HUDEP-2 (cell line): ENCODE measurements around the gene ALPL.

Experiments used
- DNase-seq, 76 experiments: peaks; one replicate each; lab custom pipeline; 2025; ENCODE audit not compliant: unreplicated experiment in 76 of 76; lab: John Stamatoyannopoulos, UW

The ALPL gene

DNA sequence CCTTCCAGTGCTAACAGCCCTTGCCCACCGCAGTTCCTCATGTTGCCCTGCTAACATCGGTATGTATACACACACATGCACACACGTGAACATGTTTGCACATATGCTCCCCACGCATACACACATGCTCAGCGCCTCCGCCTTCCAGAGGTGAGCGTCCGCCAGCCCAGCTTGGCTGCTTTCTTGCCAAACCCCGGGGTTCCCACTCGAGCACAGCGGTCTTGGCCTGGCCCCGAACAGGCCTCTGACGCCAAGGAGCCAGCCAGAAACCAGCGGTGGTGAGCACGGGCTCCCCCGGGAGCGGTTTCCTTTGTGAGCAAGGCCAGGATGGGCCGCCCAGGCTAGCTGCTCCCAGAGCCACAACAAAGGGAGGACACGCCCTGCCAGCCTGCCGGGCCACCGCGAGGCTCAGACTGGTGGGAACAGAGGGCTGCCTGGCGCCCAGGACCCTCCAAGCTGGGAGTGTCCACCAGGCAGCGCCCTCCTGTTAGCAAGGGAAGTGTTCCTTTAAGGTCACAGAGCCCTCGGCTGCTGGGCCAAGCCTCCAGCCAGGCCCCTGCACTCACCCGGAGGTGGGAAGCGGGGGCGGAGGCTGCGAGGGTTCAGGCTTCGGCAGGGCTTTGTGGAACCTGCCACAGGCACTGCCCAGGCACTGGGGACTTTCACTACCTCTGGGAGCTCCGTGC lies 65.4 kb downstream of the ALPL start:
- no peak for DNase-seq

DNA sequence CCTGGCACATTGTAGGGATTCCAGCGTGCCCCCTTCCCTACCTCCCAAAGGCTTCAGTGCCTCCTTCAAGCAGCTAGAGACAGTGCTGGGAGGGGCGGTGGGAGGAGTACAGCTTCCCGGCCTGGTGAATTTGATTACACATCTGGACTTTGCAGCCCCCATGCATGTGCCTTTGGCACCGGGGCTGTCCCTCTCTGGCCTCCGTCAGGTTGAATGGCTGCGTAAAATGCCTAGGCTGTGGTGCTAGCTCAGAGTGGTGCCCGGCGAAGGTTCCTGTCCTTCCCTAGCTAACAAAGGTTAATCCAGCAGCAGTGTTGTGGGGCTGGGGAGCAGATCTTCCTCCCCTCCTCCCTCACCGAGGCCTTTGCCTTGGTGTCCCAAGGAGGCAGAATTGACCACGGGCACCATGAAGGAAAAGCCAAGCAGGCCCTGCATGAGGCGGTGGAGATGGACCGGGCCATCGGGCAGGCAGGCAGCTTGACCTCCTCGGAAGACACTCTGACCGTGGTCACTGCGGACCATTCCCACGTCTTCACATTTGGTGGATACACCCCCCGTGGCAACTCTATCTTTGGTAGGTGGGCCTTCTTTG lies 66.2 kb downstream of the ALPL start:
- no peak for DNase-seq

DNA sequence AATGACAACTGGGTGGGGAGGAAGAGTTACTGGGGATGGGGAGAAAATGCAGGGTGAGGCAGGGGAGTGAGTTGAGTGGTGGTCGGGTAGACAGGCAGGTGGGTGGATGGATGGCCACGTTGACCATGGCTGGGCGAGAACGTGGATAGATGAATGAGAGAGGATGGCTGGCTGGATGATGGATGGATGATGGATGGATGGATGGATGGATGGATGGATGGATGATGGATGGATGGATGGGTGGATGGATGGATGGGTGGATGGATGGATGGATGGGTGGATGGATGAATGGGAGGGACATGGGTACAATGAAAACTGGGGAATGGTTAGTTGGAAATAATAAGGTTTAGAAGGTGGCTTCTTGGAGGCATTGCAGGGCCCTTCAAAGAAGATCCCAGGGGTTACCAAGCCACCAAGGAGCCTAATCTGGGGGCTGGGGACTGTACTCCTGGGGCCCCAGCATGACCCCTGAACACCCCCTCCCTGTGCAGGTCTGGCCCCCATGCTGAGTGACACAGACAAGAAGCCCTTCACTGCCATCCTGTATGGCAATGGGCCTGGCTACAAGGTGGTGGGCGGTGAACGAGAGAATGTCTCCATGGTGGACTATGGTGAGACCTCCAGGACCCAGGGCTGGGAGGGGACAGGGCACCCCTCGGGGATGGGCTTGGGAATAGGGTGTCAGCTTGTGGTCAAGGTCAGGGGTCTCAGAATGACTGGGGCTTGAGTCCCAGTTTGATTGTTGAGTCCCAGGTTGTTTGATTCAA lies 67.0 kb downstream of the ALPL start:
- DNase-seq: no peak

DNA sequence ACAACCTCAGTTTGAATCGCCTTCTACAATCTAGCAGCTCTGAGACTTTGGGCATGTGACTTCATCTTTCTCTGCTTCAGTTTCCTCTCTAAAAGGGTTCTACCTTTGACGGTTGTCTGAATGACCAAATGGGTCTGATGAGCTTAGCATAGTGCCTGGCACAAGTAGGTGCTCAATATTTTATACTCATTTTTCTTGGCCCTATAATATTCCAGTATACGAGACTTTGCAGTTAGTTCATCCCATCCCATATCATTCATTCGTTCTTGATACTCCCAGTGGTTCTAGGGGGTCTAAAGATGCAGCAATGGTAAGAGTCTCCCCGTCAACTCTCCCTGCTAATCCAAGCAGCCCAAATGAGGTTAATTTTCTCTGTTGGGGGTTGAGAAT lies 67.6 kb downstream of the ALPL start:
- DNase-seq: no peak

DNA sequence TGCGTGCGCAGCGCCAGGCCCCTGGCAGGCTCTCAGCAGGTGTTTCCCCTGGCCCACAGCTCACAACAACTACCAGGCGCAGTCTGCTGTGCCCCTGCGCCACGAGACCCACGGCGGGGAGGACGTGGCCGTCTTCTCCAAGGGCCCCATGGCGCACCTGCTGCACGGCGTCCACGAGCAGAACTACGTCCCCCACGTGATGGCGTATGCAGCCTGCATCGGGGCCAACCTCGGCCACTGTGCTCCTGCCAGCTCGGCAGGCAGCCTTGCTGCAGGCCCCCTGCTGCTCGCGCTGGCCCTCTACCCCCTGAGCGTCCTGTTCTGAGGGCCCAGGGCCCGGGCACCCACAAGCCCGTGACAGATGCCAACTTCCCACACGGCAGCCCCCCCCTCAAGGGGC lies 68.1 kb downstream of the ALPL start:
- DNase-seq: no peak

DNA sequence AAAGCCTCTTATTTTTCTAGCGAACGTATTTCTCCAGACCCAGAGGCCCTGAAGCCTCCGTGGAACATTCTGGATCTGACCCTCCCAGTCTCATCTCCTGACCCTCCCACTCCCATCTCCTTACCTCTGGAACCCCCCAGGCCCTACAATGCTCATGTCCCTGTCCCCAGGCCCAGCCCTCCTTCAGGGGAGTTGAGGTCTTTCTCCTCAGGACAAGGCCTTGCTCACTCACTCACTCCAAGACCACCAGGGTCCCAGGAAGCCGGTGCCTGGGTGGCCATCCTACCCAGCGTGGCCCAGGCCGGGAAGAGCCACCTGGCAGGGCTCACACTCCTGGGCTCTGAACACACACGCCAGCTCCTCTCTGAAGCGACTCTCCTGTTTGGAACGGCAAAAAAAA lies 68.7 kb downstream of the ALPL start:
- no peak for DNase-seq

DNA sequence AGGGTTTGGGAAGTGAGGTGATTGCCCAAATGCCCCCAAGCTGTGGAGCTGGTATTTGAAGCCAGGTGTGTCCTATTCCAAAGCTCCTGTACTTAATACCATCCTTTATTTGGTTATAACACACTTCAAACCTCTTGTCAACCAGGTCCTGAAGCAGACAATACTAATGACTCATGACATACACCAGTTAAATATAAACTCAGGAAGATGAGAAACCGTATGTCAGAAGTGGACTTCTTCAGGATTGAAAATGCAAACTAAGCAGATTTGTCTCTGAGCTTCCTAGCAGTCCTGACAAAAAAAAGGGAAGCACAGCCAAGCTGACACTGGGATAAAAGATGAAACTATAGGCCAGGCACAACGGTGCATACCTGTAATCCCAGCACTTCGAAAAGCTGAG lies 70.6 kb downstream of the ALPL start:
- no peak for DNase-seq

DNA sequence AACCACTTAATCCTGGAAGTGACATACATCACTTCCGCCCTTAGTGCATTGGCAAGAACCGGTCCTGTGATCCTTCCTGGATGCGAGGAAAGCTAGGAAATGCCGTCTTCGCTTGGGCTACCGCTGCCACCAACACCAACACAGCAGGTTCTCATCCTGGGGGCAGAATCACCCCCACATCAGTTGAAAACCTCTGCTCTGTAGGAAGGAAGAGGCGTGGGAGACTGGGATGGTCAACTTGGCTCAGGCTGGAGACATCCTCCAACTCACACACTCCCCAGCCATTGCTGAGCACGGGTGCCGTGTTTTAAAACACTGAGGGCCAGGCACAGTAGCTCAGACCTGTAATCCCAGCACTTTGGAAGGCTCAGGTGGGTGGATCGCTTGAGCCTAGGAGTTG lies 74.9 kb downstream of the ALPL start:
- DNase-seq: no peak

DNA sequence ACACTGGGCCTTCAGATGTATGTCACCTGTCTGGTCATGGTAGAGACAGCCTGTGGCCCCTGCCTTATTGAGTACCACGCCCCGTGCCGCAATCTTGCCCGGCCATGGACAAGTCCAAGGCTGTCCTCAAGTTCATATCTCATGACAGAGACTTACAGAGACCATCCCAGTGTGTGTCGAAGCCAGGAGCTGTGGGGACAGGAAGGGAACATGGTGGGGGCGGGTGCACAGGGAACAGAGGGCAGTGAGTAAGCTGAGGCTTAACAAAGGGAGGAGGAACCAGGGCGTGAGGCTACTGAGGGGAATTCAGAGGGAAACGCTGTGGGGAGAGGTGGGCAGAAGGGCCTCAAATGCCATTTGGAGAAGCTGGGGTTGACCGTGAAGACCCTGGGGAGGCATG lies 75.8 kb downstream of the ALPL start:
- no peak for DNase-seq

DNA sequence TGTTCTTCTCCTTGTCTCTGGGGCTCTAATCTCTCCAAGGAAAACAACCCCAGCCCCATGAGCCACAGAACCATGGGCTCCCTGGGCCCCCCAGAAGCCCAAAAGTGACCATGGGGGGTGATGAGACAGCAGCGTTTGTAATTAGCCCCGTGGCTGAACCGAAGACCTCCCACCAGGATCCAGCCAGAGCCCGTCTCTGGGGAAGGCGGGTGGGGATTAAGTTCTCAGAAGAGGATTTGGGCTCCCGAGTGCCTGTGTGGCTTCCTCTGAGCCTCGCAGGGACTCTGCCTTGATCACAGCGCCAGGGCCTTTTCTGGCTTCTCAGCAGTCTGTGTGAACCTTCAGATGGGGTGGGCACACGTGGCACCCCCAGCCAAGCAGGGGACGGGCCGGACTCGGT lies 77.0 kb downstream of the ALPL start:
- DNase-seq: no peak

DNA sequence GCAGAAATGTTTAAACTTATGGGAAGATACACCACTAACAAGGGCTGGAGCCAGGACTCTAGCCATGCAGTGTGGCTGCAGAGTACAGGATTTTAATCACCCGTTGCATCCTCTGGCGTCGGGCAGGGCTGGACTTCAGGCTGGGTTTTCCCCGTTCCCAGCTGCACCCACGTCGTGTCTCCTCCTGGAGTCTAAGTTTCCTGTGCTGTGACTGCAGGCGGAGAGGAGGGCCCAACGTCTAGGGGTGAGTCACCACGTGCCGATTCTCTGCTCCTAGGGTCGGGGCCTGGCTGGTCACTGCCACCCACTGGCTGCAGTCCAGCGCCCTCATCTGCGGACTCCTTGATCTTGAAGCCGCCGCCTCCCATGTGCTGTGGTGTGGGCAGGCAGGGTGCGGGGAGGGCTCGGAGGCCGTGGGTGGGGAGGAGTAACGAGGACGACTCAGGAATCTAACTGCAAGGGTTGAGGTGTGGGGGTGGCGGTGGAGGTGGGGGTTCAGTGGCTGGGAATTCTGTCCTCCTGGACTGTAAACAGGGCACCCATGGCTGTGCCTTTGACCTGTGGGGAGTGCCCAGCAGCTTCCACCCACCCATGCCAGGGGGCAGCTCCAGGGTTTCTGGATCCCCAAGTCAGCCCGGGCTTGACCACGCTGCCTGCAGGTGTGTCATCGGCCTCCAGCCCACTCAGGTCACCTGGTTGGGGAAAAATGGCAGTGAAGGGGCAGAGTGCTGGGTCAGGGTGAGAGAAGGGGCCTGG lies 77.8 kb downstream of the ALPL start:
- peak in 74 of 76 experiments; percentile 20 to 91 (median 78) for DNase-seq

DNA sequence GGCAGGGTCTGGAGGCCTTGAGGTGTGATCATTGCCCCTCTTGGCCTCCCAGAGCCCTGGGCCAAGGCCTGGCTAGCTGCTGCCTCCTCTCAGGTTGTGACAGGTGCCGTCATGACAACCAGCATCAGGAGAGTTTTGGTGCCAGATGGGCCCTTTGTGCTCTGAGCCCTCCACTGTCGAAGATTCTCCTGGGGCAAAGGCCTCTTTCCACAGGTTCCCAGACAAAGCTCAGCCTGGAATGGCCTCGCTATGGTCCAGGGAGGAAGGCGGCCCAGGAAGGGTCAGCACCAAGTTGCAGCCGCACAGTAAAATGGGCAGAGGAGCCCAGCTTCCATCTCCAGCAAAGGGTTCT lies 78.4 kb downstream of the ALPL start:
- DNase-seq: no peak

DNA sequence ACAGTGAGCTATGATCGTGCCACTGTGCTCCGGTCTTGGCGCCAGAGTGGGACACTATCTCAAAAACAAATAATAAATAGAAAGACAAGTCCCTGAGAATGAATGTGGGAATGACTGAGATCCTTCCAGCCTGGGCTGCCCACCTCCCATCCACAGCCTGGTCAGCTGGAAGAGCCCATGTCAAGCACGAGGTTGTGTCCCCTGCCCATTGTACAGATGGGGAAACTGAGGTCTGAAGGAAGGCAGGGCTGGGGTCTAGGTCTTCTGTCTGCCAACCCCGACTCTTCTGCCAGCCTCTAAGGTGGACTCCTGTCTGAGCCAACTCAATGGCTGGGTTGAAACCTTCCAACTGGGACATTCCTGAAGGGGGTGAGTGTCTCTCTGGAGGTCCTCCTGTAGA lies 80.4 kb downstream of the ALPL start:
- DNase-seq: no peak

DNA sequence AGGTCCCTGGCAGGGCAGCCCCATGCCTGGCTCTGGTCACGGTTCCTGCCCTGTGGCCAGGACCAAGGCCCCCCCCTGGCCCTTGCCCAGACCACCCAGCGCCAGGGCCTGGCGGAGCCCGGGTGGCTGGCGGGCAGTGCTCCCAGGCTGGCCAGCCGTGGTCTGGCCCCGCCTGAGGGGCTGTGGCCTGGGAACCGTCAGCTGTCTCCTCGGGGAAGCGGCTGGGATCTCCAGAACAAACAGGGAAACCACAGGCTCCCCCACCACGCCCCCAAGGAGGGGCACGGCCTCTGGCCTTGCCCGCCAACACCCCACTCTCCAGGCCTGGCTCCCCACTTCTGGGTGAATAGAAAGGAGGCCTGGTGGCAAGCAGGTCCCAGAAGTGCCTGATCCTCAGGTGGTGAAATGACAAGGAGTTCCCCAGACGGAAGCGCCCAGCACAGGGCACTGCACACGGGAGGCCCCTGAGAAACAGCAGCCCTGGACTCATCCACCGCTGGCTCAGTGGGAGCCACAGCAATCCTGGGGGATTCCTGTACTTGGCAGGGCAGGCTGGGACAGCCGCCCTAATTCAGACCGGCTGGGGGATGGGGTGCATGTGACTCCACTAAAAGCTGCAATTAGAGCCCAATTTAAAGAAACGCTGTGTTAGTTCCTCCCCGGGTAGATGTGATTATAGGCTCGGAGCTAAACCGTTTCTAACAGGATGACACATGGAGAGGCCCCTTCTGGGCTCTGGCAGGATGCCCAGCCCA lies 81.1 kb downstream of the ALPL start:
- peak in 2 of 76 experiments; percentile 6 to 10 for DNase-seq

DNA sequence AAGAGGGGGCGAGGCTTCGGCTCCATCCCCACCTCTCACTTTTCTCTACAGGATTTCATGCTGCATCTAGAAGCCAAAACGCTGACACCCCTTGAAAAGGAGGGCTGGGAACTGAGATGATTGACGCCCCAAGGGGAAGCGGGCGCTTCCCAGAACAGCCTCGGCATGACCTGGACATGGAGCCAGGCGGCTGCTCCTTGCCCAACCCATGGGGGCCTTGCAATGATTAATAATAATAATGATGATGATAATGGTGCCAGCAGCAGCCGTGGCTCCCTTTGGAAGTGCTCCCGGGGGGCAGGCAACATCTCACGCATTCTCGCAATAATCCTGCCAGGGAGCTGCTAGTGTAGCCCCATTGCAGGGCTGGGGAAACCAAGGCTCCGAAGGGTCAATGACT lies 81.7 kb downstream of the ALPL start:
- DNase-seq: no peak

DNA sequence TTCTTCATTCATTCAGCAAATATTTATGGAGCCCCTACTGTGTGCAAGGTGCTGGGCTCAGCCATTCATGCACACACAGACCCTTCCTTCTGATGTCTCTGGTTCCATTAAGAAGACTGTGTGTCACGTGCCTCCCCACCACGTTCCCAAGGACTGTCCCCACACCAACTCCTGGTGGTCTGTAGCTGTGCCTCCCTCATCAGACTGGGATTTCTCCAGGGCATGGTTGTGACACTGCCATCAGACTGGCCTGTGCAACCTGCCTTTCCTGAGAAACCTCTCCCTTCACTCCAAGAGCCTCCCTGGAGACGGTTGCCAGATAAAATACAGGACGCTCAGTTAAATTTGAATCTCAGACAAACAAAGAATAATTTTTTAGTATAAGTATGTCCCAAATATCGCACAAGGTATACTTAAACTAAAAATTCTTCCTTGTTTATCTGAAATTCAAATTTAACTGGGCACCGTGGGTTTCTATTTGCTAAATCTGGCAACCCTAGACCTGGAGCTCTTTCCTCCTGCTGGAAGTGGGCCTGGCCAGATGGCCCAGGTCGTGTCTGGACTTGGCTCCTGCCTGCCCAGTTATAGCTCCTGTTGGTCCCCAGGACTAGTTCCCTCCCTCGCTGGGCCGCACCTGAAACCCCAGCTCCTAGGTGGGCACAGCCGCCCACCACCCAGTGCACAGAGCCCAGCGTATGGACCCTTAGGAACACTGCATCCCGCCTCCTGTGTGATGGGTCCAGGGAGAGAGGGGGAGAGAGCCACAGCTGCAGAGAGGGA lies 83.1 kb downstream of the ALPL start:
- no peak for DNase-seq

DNA sequence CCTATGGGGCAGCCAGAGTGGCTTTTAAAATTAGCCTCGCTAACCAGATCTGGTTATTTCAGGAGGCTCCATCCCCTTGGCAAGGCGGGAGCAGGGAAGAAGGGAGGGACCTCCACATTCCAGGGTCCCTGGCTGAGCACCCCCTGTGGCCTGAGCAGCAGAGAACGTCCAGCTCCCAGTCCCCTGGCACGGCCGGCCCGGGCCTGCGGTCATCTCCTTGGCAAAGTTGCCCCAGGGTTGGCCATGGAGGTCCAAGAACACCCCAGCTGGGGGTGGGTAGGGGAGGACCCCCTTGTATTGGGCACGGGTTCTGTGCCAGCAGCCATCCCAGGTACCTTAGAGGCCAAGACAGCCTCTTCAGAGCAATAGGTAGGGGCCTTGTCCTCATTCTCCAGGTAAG lies 84.0 kb downstream of the ALPL start:
- DNase-seq: no peak

DNA sequence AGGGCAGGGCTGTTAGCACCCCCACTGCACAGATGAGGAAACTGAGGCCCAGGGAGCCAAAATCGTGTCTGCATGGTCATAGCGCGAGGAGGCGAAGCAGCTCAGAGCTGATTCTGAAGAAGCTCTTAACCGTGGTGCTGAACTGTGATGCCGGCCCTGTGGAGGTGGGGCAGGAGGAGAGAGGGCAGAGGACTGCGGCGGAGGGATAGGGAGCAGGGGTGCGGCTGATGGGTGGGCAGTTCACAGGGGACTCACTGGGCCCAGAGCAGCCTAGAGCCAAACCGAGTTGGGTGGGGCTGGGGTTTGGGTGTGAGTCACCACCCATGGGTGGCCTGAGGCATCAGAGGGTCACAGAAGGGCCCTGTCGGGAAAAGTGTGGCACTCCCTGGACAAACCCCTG lies 85.3 kb downstream of the ALPL start:
- peak in 7 of 76 experiments; percentile 13 to 23 (median 15) for DNase-seq

DNA sequence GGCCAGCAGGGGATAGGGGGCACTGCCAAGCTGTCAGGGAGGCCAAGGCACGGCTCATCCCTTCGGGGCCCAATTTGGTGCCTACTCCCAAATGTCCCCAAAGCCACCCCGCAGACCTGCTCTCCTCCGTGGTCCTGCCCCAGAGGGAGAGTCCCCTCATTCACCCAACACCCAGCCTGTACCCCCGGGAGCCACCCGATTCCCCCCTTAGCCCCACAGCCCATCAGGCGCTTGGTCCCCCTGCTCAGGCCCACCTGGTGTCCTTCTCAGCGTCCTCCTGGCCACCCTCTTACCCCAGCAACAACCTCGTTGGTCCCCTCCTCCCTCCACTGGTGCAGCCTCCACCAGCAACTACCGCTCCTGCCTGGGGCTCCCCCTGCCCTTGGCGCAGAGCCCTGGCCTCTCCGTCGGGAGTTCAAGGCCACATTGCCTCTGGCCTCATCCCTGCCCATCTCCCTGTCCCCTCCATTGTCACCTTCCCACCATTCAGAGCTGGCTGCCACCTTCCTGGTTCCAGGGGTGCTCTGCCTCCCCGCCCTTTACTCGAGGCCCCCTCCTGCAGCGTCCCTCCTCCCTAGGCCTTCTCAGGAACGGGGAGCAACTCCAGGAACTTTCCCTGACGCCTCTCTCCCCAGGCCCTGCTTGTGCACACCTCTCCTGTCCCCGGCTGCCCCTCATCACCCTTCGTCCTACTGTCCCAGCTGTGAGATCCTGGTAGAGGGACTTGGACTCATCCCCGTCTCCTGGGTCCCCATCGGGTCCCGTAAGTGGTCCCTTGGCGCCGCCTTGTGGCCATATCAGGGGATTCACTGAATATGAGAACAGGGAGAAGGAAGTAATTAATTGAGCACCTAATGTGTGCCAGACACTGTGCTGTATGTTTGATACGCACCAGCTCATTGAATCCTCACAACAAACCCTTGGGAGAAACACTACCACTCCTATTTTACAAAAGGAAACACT lies 86.0 kb downstream of the ALPL start:
- DNase-seq: peak in 64 of 76 experiments; percentile 6 to 74 (median 49)
